Smooth muscle cell (in vitro differentiated cells): Measurements from ENCODE around the gene RET. TPM values are rescaled to one million over a fixed set of nuclear protein-coding genes. Genes with fewer than 3 reads are reported as not detected.

ENCODE experiments used
- DNase-seq: peaks from one replicate; lab custom pipeline; 2025; ENCODE audit not compliant: unreplicated experiment; lab: John Stamatoyannopoulos, UW
- H2AFZ ChIP-seq: fragments of 200-600 bp; sonication (generic); 2 replicates; pipeline ENCODE4 v1.6.0; 2016; ENCODE audit warnings: antibody characterized with exemption, low read depth, mild to moderate bottlenecking
- H3F3A ChIP-seq: fragments of 200-600 bp; sonication (generic); 2 replicates; pipeline ENCODE4 v1.6.0; 2017; ENCODE audit warnings: antibody characterized with exemption, low read depth
- H3K27ac ChIP-seq: fragments of 200-600 bp; sonication (generic); 2 replicates; pipeline ENCODE4 v1.5.1; 2016; ENCODE audit warnings: low read depth, mild to moderate bottlenecking
- H3K27me3 ChIP-seq: fragments of 200-600 bp; sonication (generic); 2 replicates; pipeline ENCODE4 v1.6.1; 2016; ENCODE audit warnings: low read depth, mild to moderate bottlenecking
- H3K36me3 ChIP-seq: fragments of 200-600 bp; sonication (generic); 2 replicates; pipeline ENCODE4 v1.5.1; 2016; ENCODE audit warnings: low read depth
- H3K4me1 ChIP-seq: fragments of 200-600 bp; sonication (generic); 2 replicates; pipeline ENCODE4 v1.5.1; 2016; ENCODE audit warnings: low read depth
- H3K4me2 ChIP-seq: fragments of 200-600 bp; sonication (generic); 2 replicates; pipeline ENCODE4 v1.6.0; 2016; ENCODE audit warnings: mild to moderate bottlenecking
- H3K4me3 ChIP-seq: fragments of 200-600 bp; sonication (generic); 2 replicates; pipeline ENCODE4 v1.5.1; 2016; ENCODE audit warnings: mild to moderate bottlenecking
- H3K79me2 ChIP-seq: fragments of 200-600 bp; sonication (generic); 2 replicates; pipeline ENCODE4 v1.6.0; 2016; ENCODE audit warnings: low read depth, mild to moderate bottlenecking
- H3K9ac ChIP-seq: fragments of 200-600 bp; sonication (generic); 2 replicates; pipeline ENCODE4 v1.6.0; 2016; ENCODE audit warnings: low read depth
- H3K9me3 ChIP-seq: fragments of 200-600 bp; sonication (generic); replicated peaks from 2 replicates; pipeline ENCODE4 v1.5.1; 2016; ENCODE audit warnings: low read depth
- H4K20me1 ChIP-seq: fragments of 200-600 bp; sonication (generic); 2 replicates; pipeline ENCODE4 v1.6.0; 2016; ENCODE audit warnings: low read depth
- WGBS: methylation state at CpG from one replicate; pipeline ENCODE4 v1.1.7; 2016; ENCODE audit warnings: low lambda C conversion rate; 5-methylcytosine and 5-hydroxymethylcytosine counted together
- polyA plus RNA-seq: library from polyadenylated mRNA; unstranded; fragments of >200 nt; fragmentation: Nextera tagmentation; extraction: Ambion mirVana; gene quantifications from 2 replicates; pipeline ENCODE4 v1.2.1, GENCODE V29; 2016
- total RNA-seq: library from RNA; depleted of rRNA; stranded (reverse); fragments of >200 nt; gene quantifications from 2 replicates; pipeline ENCODE4 v1.2.3, GENCODE V29; 2014
- TF ChIP-seq, protein P1 (sequence below): fragments of 200-600 bp; sonication (generic); IDR thresholded peaks from 2 replicates; pipeline ENCODE4 v1.5.1; 2017; ENCODE audit warnings: borderline replicate concordance, mild to moderate bottlenecking, antibody characterized with exemption; ENCODE audit not compliant: insufficient read depth, poor library complexity, severe bottlenecking

Gene RET
- total and polyA plus RNA-seq, 2 experiments from 2014 or later, result 0.70 to 0.94 TPM

- no peak overlapping the region for H3K4me2 ChIP-seq
- no peak overlapping the region for H3K4me3 ChIP-seq
- no peaks in the 10 kb centered on the region for H4K20me1 ChIP-seq
- H2AFZ ChIP-seq, result no peak overlapping the region
- no peaks in the 10 kb centered on the region for H3K9me3 ChIP-seq
- no peak overlapping the region for H3K9ac ChIP-seq
- TF ChIP-seq, protein P1, sequence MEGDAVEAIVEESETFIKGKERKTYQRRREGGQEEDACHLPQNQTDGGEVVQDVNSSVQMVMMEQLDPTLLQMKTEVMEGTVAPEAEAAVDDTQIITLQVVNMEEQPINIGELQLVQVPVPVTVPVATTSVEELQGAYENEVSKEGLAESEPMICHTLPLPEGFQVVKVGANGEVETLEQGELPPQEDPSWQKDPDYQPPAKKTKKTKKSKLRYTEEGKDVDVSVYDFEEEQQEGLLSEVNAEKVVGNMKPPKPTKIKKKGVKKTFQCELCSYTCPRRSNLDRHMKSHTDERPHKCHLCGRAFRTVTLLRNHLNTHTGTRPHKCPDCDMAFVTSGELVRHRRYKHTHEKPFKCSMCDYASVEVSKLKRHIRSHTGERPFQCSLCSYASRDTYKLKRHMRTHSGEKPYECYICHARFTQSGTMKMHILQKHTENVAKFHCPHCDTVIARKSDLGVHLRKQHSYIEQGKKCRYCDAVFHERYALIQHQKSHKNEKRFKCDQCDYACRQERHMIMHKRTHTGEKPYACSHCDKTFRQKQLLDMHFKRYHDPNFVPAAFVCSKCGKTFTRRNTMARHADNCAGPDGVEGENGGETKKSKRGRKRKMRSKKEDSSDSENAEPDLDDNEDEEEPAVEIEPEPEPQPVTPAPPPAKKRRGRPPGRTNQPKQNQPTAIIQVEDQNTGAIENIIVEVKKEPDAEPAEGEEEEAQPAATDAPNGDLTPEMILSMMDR, result no peak
- H3F3A ChIP-seq, result no peaks in the 10 kb centered on the region
- peaks cover 7% of the 10 kb centered on the region for H3K4me1 ChIP-seq
- peaks cover 8% of the 10 kb centered on the region for H3K27me3 ChIP-seq
- no peaks in the 10 kb centered on the region for H3K36me3 ChIP-seq
- no peaks in the 10 kb centered on the region for H3K79me2 ChIP-seq
- no peak overlapping the region for H3K27ac ChIP-seq
- DNase-seq, result no peak
- 89% methylated on average over 14 of the region's 14 CpGs for WGBS
These were observed 30.4 kb upstream of the RET start for GRCh38 chr10:43046288-43046991.

DNA sequence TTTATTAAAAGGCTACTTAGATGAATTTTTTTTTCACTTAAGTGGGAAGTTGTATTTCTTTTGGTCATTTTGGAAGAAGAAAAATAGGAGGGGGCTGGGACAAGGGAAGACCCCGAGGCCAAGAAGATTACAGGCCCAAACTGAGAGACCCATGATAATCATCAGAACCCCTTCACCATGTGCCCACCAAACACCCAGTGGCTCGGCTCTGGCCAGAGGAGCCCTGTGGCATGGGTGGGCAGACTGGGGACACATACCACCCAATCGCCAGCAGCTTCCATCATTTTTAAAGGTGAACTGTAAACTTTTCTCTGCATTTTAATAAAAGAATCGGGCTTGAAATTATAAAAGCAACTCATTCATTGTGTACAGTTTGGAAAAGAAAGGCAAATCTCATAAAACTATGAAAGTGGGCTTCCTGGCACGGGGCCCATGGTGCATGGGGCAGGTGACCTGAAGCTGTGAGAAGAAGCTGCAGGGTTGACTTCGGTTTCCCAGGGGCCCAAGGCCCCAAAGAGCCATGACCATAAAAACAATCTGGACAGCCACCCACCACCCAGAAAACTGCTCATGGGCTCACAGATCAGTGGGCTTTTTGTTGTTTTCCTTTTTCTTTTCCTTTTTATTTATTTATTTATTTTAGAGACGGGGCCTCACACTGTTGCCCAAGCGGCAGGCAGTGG lies 29.4 kb upstream of the RET start:
- DNase-seq, result no peak
- peaks cover 9% of the 10 kb centered on the region for H3K27me3 ChIP-seq
- no peak overlapping the region for H2AFZ ChIP-seq
- no peaks in the 10 kb centered on the region for H4K20me1 ChIP-seq
- peaks cover 7% of the 10 kb centered on the region for H3K4me1 ChIP-seq
- H3K9me3 ChIP-seq, result no peaks in the 10 kb centered on the region
- H3K36me3 ChIP-seq, result no peaks in the 10 kb centered on the region
- no peak overlapping the region for H3K9ac ChIP-seq
- no peaks in the 10 kb centered on the region for H3K79me2 ChIP-seq
- TF ChIP-seq, protein P1, result no peak
- H3K4me3 ChIP-seq, result no peak overlapping the region
- no peak overlapping the region for H3K4me2 ChIP-seq
- WGBS, result 94% methylated on average over 8 of the region's 8 CpGs
- H3K27ac ChIP-seq, result no peak overlapping the region
- H3F3A ChIP-seq, result no peaks in the 10 kb centered on the region

DNA sequence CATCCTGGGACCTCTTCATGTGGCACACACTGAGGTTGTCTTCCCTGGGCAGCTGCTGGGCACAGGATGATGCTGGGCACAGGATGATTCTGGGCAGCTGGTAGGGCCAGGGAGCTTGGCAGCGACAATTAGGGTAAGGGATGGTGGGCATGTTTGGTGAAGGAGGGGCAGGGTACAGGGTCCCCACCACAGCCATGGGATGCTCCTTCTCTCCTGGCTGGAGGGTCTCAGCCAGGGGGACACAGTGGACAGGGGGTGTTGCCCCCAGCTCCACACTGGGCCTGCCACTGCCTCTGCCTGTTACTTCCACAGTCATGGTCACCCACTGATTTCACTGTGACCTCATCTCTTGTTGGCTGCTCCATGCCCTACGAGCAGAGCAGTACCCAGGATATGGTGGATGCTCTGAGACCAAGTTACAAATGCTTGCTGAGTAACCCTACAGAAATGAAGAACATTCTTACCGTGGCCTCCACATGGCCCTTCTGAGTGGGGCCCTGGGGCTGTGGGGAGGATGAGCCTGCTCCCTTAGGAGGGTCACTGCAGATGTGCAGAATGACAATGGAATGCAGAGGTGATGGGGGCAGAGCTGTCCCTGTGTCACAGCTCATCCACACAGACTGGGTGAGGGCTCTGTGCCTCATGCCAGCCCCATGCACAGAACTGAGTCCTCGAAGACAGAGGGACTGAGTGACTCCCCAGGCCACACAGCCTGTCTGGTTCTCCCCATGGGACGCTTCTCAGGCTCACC lies 28.4 kb upstream of the RET start:
- H3K79me2 ChIP-seq, result no peaks in the 10 kb centered on the region
- H3K36me3 ChIP-seq, result no peaks in the 10 kb centered on the region
- H3K9ac ChIP-seq, result no peak overlapping the region
- no peak overlapping the region for H3K4me2 ChIP-seq
- peaks cover 9% of the 10 kb centered on the region for H3K27me3 ChIP-seq
- no peak for DNase-seq
- H3F3A ChIP-seq, result no peaks in the 10 kb centered on the region
- peaks cover 7% of the 10 kb centered on the region for H3K4me1 ChIP-seq
- H3K9me3 ChIP-seq, result no peaks in the 10 kb centered on the region
- TF ChIP-seq, protein P1, result no peak
- no peak overlapping the region for H2AFZ ChIP-seq
- H3K4me3 ChIP-seq, result no peak overlapping the region
- H3K27ac ChIP-seq, result no peak overlapping the region
- 64% methylated on average over 5 of the region's 5 CpGs for WGBS
- no peaks in the 10 kb centered on the region for H4K20me1 ChIP-seq
